GM10847 (cell line): ENCODE results near the gene COX19.

ENCODE experiments used
- POLR2A ChIP-seq: IDR thresholded peaks from 2 replicates; pipeline ENCODE4 v1.6.1; 2011; ENCODE audit not compliant: insufficient read length; ENCODE audit errors: extremely low read depth

The COX19 gene

GRCh38 chr7:963236-964078, 11.9 kb downstream of the COX19 start:
- no peak for TF ChIP-seq POLR2A

GRCh38 chr7:962401-963081, 12.8 kb downstream of the COX19 start:
- TF ChIP-seq POLR2A, result no peak

- no peak for TF ChIP-seq POLR2A
Observed at GRCh38 chr7:961546-962400, 13.6 kb downstream of the COX19 start.

GRCh38 chr7:960269-960871, 15.0 kb downstream of the COX19 start:
- no peak for TF ChIP-seq POLR2A

GRCh38 chr7:959271-959670, 16.1 kb downstream of the COX19 start:
- TF ChIP-seq POLR2A, result no peak

- TF ChIP-seq POLR2A, result no peak
Observed at GRCh38 chr7:958221-959200, 16.8 kb downstream of the COX19 start.

GRCh38 chr7:957418-958220, 17.7 kb downstream of the COX19 start:
- no peak for TF ChIP-seq POLR2A

GRCh38 chr7:956031-956430, 19.3 kb downstream of the COX19 start:
- TF ChIP-seq POLR2A, result no peak

GRCh38 chr7:954330-955238, 20.8 kb downstream of the COX19 start, which contains the start of gene ADAP1:
ADAP1 (minus strand) TSS chr7:954680; CDS start chr7:954477, 203 bp downstream.
- no peak for TF ChIP-seq POLR2A

- TF ChIP-seq POLR2A, result no peak
Observed at GRCh38 chr7:953547-954327, 21.6 kb downstream of the COX19 start.

- no peak for TF ChIP-seq POLR2A
Observed at GRCh38 chr7:952548-953441, 22.6 kb downstream of the COX19 start.
